HG03108 (cell line): Measurements from ENCODE around the gene C3orf49.

Experiments
- ATAC-seq: cut with Tn5 transposase; IDR thresholded peaks from one replicate; pipeline ENCODE4 v1.9.1; 2021; ENCODE audit warnings: moderate library complexity; ENCODE audit not compliant: unreplicated experiment

Gene C3orf49

GRCh38 chr3:63849175-63849574 is 30.1 kb downstream of the C3orf49 start:
- ATAC-seq = no peak

- ATAC-seq = no peak
These were observed 32.2 kb downstream of the C3orf49 start for GRCh38 chr3:63851287-63851686.

GRCh38 chr3:63853106-63853505 is 34.0 kb downstream of the C3orf49 start:
- ATAC-seq = no peak

GRCh38 chr3:63855333-63855940 is 36.3 kb downstream of the C3orf49 start:
- no peak for ATAC-seq

- no peak for ATAC-seq
These were observed 38.2 kb downstream of the C3orf49 start for GRCh38 chr3:63857311-63857710.

- ATAC-seq = no peak
These were observed 41.7 kb downstream of the C3orf49 start for GRCh38 chr3:63860776-63861175.

GRCh38 chr3:63861306-63861705 is 42.2 kb downstream of the C3orf49 start:
- no peak for ATAC-seq

GRCh38 chr3:63862804-63863149 is 43.7 kb downstream of the C3orf49 start:
- ATAC-seq = no peak

- peak; percentile 43 for ATAC-seq
These were observed 44.3 kb downstream of the C3orf49 start, which contains the start of the genes ATXN7 and THOC7 for GRCh38 chr3:63863150-63864007. TSS of gene ATXN7 (plus strand) at chr3:63863867. CDS start at chr3:63912599, 48,732 bp downstream. TSS of gene THOC7 (minus strand) at chr3:63863805. CDS start at chr3:63863790, 15 bp downstream.

- peak; percentile 32 for ATAC-seq
These were observed 45.2 kb downstream of the C3orf49 start for GRCh38 chr3:63864008-63864964.

- ATAC-seq = no peak
These were observed 45.8 kb downstream of the C3orf49 start for GRCh38 chr3:63864965-63865327.

GRCh38 chr3:63867225-63867624 is 48.1 kb downstream of the C3orf49 start:
- no peak for ATAC-seq

GRCh38 chr3:63869940-63870614 is 51.0 kb downstream of the C3orf49 start:
- ATAC-seq = no peak

GRCh38 chr3:63870615-63871005 is 51.5 kb downstream of the C3orf49 start:
- ATAC-seq = no peak

GRCh38 chr3:63872135-63872924 is 53.2 kb downstream of the C3orf49 start:
- no peak for ATAC-seq

GRCh38 chr3:63874769-63875168 is 55.7 kb downstream of the C3orf49 start:
- ATAC-seq = no peak

- no peak for ATAC-seq
These were observed 56.4 kb downstream of the C3orf49 start for GRCh38 chr3:63875510-63875909.

GRCh38 chr3:63876260-63876659 is 57.2 kb downstream of the C3orf49 start:
- ATAC-seq = no peak

- no peak for ATAC-seq
These were observed 58.8 kb downstream of the C3orf49 start for GRCh38 chr3:63877737-63878393.
